SIG-M5 (cell line): Measurements from ENCODE around the gene MLH1.

Experiments
- DNase-seq: peaks from one replicate; lab custom pipeline; 2025; lab: John Stamatoyannopoulos, UW

The MLH1 gene

GRCh38 chr3:37094636-37095035 lies 101.3 kb downstream of the MLH1 start:
- no peak for DNase-seq

- no peak for DNase-seq
Observed at GRCh38 chr3:37096288-37096687, 103.0 kb downstream of the MLH1 start.

- no peak for DNase-seq
Observed at GRCh38 chr3:37096975-37097374, 103.7 kb downstream of the MLH1 start.

- no peak for DNase-seq
Observed at GRCh38 chr3:37097776-37098175, 104.5 kb downstream of the MLH1 start.

GRCh38 chr3:37098884-37099283 lies 105.6 kb downstream of the MLH1 start:
- no peak for DNase-seq

- DNase-seq: no peak
Observed at GRCh38 chr3:37099469-37099868, 106.2 kb downstream of the MLH1 start.

GRCh38 chr3:37100411-37100810 lies 107.1 kb downstream of the MLH1 start:
- no peak for DNase-seq
